ENCODE measurements around the gene GGCX.

- TF ChIP-seq, protein P1, sequence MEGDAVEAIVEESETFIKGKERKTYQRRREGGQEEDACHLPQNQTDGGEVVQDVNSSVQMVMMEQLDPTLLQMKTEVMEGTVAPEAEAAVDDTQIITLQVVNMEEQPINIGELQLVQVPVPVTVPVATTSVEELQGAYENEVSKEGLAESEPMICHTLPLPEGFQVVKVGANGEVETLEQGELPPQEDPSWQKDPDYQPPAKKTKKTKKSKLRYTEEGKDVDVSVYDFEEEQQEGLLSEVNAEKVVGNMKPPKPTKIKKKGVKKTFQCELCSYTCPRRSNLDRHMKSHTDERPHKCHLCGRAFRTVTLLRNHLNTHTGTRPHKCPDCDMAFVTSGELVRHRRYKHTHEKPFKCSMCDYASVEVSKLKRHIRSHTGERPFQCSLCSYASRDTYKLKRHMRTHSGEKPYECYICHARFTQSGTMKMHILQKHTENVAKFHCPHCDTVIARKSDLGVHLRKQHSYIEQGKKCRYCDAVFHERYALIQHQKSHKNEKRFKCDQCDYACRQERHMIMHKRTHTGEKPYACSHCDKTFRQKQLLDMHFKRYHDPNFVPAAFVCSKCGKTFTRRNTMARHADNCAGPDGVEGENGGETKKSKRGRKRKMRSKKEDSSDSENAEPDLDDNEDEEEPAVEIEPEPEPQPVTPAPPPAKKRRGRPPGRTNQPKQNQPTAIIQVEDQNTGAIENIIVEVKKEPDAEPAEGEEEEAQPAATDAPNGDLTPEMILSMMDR (conservative IDR thresholded peaks at IDR 0.05; ENCODE audit: low read depth, low read length): no peak
- no peak for TF ChIP-seq EZH2 (IDR thresholded peaks at IDR 0.05; ENCODE audit: borderline replicate concordance, low read depth, low read length, poor library complexity, severe bottlenecking)
Measured at GRCh38 chr2:85588645-85589044, 27.4 kb upstream of the GGCX start.
